Nephron progenitor cell (in vitro differentiated cells): ENCODE results near the gene THBS2.
"Not testable (repeated sequence)": the region's sequence is repeated elsewhere in the genome, so short reads cannot be mapped to it uniquely, and the experiment has no call there.

Source experiments
- DNase-seq: peaks from one replicate; pipeline ENCODE4 v3.0.0; 2021
- H3K27ac Mint-ChIP-seq: 2 replicates; pipeline ENCODE4 v1.8.0; 2021; ENCODE audit warnings: mild to moderate bottlenecking, moderate library complexity, mixed read lengths
- H3K27me3 Mint-ChIP-seq: 2 replicates; pipeline ENCODE4 v1.8.0; 2021; ENCODE audit warnings: mild to moderate bottlenecking, low read depth, mixed read lengths; ENCODE audit not compliant: poor library complexity
- H3K36me3 Mint-ChIP-seq: 2 replicates; pipeline ENCODE4 v1.8.0; 2021; ENCODE audit warnings: low read depth, mixed read lengths
- H3K4me1 Mint-ChIP-seq: 2 replicates; pipeline ENCODE4 v1.8.0; 2021; ENCODE audit warnings: mixed read lengths
- H3K4me3 Mint-ChIP-seq: 2 replicates; pipeline ENCODE4 v1.8.0; 2021; ENCODE audit warnings: mild to moderate bottlenecking, moderate library complexity, mixed read lengths
- H3K9me3 Mint-ChIP-seq: 2 replicates; pipeline ENCODE4 v1.8.0; 2021; ENCODE audit warnings: mild to moderate bottlenecking, moderate library complexity, mixed read lengths
- TF ChIP-seq, protein P1 (sequence below): fragments of 200-600 bp; sonication (generic); IDR thresholded peaks from 2 replicates; pipeline ENCODE4 v1.5.0; 2021; ENCODE audit warnings: antibody characterized with exemption

Gene THBS2

DNA sequence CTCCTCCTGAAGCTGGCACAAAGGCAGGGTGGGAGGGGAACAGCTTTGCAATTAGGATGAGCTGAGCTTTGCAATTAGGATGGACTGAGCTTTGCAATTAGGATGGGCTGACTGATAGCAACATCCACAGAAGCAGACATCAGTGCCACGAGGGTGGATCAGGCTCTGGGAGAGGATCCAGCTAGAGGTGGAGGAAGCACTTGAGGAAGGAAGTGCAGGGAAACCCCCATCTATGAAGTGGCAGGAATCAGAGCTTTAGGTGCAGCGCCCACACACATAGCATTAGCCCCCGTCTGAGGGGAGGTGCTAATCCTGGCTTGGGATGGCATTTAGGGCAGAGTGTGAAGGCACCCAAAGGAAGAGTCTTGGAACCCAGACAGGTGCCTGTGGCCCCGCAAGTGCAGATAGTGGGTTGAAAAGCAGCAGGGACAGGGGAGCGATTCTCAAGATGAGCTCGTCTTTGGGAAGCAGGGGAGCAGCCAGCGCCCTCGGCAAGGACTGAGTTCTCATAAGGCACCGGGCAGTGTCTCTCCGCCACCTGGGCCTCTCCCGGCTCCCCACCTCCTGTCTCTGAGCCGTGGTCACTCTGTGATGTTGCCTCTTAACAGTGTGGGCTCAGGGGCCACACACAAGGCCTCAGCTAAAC, 12.0 kb upstream of the THBS2 start:
- TF ChIP-seq, protein P1, sequence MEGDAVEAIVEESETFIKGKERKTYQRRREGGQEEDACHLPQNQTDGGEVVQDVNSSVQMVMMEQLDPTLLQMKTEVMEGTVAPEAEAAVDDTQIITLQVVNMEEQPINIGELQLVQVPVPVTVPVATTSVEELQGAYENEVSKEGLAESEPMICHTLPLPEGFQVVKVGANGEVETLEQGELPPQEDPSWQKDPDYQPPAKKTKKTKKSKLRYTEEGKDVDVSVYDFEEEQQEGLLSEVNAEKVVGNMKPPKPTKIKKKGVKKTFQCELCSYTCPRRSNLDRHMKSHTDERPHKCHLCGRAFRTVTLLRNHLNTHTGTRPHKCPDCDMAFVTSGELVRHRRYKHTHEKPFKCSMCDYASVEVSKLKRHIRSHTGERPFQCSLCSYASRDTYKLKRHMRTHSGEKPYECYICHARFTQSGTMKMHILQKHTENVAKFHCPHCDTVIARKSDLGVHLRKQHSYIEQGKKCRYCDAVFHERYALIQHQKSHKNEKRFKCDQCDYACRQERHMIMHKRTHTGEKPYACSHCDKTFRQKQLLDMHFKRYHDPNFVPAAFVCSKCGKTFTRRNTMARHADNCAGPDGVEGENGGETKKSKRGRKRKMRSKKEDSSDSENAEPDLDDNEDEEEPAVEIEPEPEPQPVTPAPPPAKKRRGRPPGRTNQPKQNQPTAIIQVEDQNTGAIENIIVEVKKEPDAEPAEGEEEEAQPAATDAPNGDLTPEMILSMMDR = no peak
- Mint-ChIP-seq H3K27me3 (peaks cover 4% of the 10 kb centered on the region), H3K4me1 (peaks cover 6% of the 10 kb centered on the region), H3K36me3 (no peaks in the 10 kb centered on the region), H3K9me3 (peaks cover 4% of the 10 kb centered on the region), H3K4me3 (no peak overlapping the region), H3K27ac (no peak overlapping the region)
- DNase-seq = no peak

DNA sequence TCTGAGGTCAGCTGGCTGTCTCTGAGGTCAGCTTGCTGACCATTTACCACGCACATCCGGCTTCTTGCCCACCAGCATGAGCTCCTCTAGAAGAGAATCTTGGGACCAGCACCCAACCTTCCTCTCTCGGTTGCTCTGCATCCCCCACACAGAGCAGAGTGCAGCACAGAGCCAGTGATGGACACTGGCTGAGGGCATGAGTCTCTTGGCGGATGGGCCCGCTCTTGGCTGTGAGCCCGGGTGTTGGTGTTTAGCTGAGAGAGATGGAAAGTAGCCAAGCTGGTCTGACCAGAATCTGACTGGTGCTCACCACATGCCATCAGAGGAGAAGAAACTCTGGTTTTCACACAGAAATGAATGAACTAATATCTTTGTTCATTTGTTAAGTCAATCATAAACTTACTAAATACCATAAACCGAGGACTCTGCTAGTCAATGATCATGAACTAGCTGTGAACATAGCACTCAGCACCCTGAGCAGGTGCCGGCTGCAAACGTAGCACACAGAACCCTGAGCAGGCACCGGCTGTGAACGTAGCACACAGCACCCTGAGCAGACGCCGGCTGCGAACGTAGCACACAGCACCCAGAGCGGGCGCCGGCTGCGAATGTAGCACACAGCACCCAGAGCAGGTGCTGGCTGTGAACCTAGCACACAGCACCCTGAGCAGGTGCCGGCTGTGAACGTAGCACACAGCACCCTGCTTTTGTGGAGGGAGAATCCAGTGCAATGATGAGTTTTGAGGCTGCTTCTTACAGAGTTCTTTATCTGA, 10.4 kb upstream of the THBS2 start:
- Mint-ChIP-seq H3K36me3 (no peaks in the 10 kb centered on the region), H3K27ac (no peak overlapping the region), H3K9me3 (peaks cover 4% of the 10 kb centered on the region), H3K4me1 (peaks cover 6% of the 10 kb centered on the region), H3K27me3 (peaks cover 6% of the 10 kb centered on the region), H3K4me3 (no peak overlapping the region)
- TF ChIP-seq, protein P1 = no peak
- DNase-seq = no peak

DNA sequence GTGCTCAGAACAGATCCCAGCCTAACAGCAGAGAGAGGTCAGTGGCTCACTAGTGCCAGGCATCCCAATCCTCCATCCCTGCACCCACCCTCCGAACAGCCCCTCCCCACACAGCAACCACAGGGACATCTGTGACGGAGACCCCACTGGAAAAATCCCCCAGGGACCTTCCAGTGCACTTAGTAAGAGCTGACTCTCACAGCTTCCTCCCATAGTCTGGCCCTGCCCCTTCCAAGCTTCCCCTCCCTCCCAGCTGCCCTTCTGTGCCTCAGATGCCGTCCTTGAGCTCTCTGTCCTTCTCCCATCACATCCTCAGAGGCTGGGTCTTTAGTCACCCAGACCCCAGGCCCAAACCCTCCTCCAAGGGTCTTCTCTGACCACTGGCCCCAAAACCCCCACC, 9.7 kb upstream of the THBS2 start:
- TF ChIP-seq, protein P1 = no peak
- Mint-ChIP-seq H3K4me3 (no peak overlapping the region), H3K27ac (no peak overlapping the region), H3K36me3 (no peaks in the 10 kb centered on the region), H3K27me3 (peaks cover 6% of the 10 kb centered on the region), H3K4me1 (peaks cover 6% of the 10 kb centered on the region), H3K9me3 (peaks cover 7% of the 10 kb centered on the region)
- DNase-seq = no peak

DNA sequence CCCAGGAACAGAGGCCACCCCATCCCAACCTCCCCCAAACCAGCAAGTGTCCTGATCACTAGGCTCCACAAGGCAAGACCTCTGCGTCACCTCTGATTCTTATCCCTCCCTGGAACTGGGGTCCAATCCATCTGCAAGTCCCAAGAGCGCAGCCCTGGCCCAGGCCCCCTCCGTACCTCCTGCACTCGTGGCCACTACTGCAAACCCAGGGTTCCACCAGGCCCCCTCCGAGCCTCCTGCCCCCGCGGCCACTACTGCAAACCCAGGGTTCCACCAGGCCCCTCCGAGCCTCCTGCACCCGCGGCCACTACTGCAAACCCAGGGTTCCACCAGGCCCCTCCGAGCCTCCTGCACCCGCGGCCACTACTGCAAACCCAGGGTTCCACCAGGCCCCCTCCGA, 9.0 kb upstream of the THBS2 start:
- not testable (repeated sequence) for H3K27me3 Mint-ChIP-seq, H3K4me1 Mint-ChIP-seq, H3K4me3 Mint-ChIP-seq, H3K9me3 Mint-ChIP-seq, H3K36me3 Mint-ChIP-seq, DNase-seq
- peak overlapping the region; percentile 29 for H3K27ac Mint-ChIP-seq

DNA sequence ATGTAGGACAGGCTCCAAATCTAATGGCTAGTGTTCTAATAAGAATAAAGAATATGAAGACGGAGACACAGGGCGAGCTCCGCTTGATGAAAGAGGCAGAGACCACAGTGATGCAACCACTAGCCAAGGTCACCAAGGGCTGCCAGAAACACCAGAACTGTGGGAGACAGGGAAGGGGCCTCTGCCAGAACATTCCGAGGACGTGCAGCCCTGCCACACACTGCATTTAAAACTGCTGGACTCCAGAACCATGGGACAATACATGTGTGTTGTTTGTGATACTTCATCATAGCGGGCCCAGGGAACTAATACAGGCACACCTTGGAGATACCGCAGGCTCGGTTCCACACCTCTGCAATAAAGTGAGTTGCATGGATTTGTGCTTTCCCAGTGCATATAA, 2.9 kb upstream of the THBS2 start:
- Mint-ChIP-seq H3K36me3 (no peaks in the 10 kb centered on the region), H3K4me3 (no peak overlapping the region), H3K27ac (no peak overlapping the region), H3K4me1 (peaks cover 31% of the 10 kb centered on the region), H3K27me3 (peaks cover 57% of the 10 kb centered on the region), H3K9me3 (peaks cover 22% of the 10 kb centered on the region)
- DNase-seq = no peak
- TF ChIP-seq, protein P1 = no peak

DNA sequence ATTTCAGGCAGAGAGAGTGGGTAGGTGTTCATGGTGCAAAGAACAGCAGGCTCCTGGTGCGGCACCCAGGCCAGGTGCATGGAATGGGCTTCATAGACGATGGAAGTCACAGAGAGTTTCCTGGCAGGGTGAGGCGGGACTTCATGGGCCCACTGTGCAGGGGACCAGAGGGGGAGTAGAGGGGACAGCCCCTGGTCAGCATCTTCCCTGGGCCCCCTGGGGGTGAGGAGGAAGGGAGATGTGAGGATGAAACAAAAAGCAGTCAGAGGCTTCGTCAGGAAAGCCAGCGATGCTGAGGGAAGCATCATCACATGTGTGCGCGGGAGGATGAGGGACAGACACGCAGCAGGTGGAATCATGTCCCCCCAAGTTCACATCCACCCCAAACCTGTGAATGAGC, 2.4 kb upstream of the THBS2 start:
- TF ChIP-seq, protein P1 = no peak
- Mint-ChIP-seq H3K4me1 (peaks cover 31% of the 10 kb centered on the region), H3K27me3 (peaks cover 61% of the 10 kb centered on the region), H3K27ac (no peak overlapping the region), H3K9me3 (peaks cover 22% of the 10 kb centered on the region), H3K4me3 (no peak overlapping the region), H3K36me3 (no peaks in the 10 kb centered on the region)
- no peak for DNase-seq
